ENCODE results near the gene S100P.

Gene S100P

GRCh38 chr4:6727081-6727942 is 33.6 kb downstream of the S100P start:
- no peak for DNase-seq

DNA sequence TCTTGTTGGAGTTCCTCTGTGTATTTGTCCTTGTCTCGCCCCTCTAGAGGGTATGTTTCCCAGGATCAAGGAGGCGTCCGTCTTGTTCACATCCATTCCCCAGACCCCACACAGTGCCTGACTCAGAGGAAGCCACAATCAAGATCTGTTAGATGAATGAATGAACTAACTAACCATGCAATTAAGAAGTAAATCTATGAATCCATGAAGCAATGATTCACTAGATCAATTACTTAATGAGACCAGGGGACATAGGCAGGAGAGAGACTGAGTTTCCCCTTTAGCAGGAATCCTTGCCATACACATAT is 34.2 kb downstream of the S100P start:
- DNase-seq, result no peak

- no peak for DNase-seq
Observed at GRCh38 chr4:6728320-6729029, 34.8 kb downstream of the S100P start.

GRCh38 chr4:6730603-6731317 is 37.1 kb downstream of the S100P start:
- no peak for DNase-seq

GRCh38 chr4:6731318-6731675 is 37.6 kb downstream of the S100P start:
- DNase-seq, result no peak

GRCh38 chr4:6731780-6732179 is 38.1 kb downstream of the S100P start:
- DNase-seq, result no peak

DNA sequence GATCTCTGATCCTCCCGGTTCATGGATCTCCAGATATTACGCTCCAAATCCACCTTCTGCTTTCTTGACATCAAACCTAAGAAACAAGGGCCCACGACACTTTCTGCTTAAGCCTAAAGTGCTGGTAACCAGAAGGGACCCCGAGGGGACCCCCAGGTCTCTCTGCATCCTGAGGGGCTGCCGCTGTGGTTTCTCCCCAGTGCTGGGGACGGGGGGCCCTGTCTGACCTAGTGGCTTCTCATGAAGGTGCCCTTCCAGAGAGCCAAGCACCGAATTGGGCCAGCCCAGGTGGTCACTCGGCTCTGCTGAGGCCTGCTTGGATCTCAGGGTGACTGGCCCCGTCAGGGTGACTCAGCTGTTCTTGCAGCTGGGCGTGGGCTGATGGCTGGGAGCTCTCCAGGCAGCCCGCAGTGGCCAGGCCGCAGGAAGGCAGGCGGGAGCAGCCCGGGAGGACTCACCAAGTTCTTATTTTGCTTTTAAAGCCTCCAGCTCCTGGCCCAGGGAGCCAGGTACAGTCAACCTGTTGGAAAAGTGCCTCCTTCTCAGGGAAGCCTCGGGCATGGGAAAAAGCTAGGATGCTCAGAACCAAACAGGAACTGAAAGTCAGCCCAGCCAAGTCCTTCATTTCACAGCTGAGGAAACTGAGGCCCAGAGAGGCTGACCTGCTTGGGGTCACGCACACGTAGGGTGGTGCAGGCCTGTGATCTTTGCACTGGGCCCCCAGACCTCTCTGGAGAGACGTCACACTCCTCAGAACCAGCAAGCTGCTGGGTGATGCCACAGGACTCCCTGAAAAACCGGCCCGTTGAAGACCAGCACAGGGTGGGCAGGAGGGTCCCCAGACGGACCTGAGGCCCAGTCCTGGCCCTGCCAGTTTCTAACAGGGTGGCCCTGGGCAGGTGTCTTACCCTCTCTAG is 39.0 kb downstream of the S100P start:
- DNase-seq, result no peak

GRCh38 chr4:6733358-6734164 is 39.9 kb downstream of the S100P start:
- no peak for DNase-seq

GRCh38 chr4:6734165-6734786 is 40.6 kb downstream of the S100P start:
- DNase-seq, result no peak

- no peak for DNase-seq
Observed at GRCh38 chr4:6739920-6740319, 46.2 kb downstream of the S100P start.

GRCh38 chr4:6740347-6740746 is 46.7 kb downstream of the S100P start:
- DNase-seq, result no peak

- DNase-seq, result no peak
Observed at GRCh38 chr4:6742507-6742906, 48.8 kb downstream of the S100P start.

DNA sequence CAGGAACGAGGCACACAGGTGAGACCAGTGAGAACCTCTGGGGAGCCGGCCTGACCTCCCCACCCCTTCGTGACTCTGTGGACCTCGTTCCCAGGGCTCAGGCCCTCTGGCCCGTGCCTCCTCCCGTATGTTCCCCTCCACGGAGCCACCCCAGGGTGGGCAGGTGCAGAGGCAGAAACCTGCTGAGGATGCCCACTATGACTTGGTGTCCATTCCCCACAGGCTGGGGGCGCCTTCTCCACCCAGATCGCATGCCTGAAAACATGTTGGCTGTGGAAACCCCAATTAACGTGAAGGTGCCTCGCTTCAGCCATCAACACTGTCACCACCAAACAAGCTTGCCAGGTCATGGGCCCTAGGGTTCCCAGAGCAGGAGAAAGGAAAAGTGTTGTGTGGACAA is 49.3 kb downstream of the S100P start:
- no peak for DNase-seq
